Mesendoderm (in vitro differentiated cells): Measurements from ENCODE around the gene GNAL.

ENCODE experiments used
- DNase-seq: peaks from one replicate; pipeline ENCODE4 v3.0.0; 2013
- H2AK5ac ChIP-seq: 2 replicates; pipeline ENCODE4 v1.6.1; 2013; ENCODE audit warnings: low read length, inconsistent platforms
- H2BK120ac ChIP-seq: 2 replicates; pipeline ENCODE4 v1.6.1; 2013; ENCODE audit warnings: low read depth, mild to moderate bottlenecking, low read length, moderate library complexity, mixed read lengths
- H2BK15ac ChIP-seq: replicated peaks from 2 replicates; pipeline ENCODE4 v1.6.1; 2013; ENCODE audit warnings: low read depth, mild to moderate bottlenecking, moderate library complexity
- H2BK5ac ChIP-seq: 2 replicates; pipeline ENCODE4 v1.6.1; 2013; ENCODE audit warnings: low read length, inconsistent platforms
- H3K18ac ChIP-seq: 2 replicates; pipeline ENCODE4 v1.6.1; 2013; ENCODE audit warnings: mild to moderate bottlenecking, low read length, mixed read lengths
- H3K23ac ChIP-seq: one replicate; pipeline ENCODE4 v1.6.1; 2013; ENCODE audit warnings: low read length
- H3K27ac ChIP-seq: 2 replicates; pipeline ENCODE4 v1.5.1; 2013; ENCODE audit warnings: low read depth, mild to moderate bottlenecking, inconsistent platforms, low read length, moderate library complexity
- H3K27me3 ChIP-seq: 2 replicates; pipeline ENCODE4 v1.6.1; 2013; ENCODE audit warnings: low read length, control low read depth, mild to moderate bottlenecking, inconsistent platforms; ENCODE audit not compliant: insufficient read depth, poor library complexity
- H3K36me3 ChIP-seq: 2 replicates; pipeline ENCODE4 v1.6.1; 2013; ENCODE audit warnings: low read length, inconsistent platforms; ENCODE audit not compliant: control insufficient read depth, insufficient read depth
- H3K4ac ChIP-seq: one replicate; pipeline ENCODE4 v1.6.1; 2013; ENCODE audit warnings: low read depth, mild to moderate bottlenecking, low read length, moderate library complexity
- H3K4me1 ChIP-seq: 2 replicates; pipeline ENCODE4 v1.6.1; 2013; ENCODE audit warnings: low read depth, low read length, inconsistent platforms; ENCODE audit not compliant: control insufficient read depth
- H3K4me2 ChIP-seq: 2 replicates; pipeline ENCODE4 v1.6.1; 2013; ENCODE audit warnings: low read length
- H3K4me3 ChIP-seq: 2 replicates; pipeline ENCODE4 v1.5.1; 2013; ENCODE audit warnings: mild to moderate bottlenecking, low read length
- H3K56ac ChIP-seq: one replicate; pipeline ENCODE4 v1.6.1; 2013; ENCODE audit warnings: low read length
- H3K79me1 ChIP-seq: 2 replicates; pipeline ENCODE4 v1.6.1; 2013; ENCODE audit warnings: low read length, inconsistent platforms
- H3K79me2 ChIP-seq: 2 replicates; pipeline ENCODE4 v1.6.1; 2013; ENCODE audit warnings: mild to moderate bottlenecking, low read length; ENCODE audit not compliant: control insufficient read depth, insufficient read depth
- H3K9ac ChIP-seq: 2 replicates; pipeline ENCODE4 v1.6.1; 2013; ENCODE audit warnings: low read length, inconsistent platforms
- H4K5ac ChIP-seq: one replicate; pipeline ENCODE4 v1.6.1; 2013; ENCODE audit warnings: low read length
- H4K8ac ChIP-seq: one replicate; pipeline ENCODE4 v1.6.1; 2013; ENCODE audit warnings: low read depth, mild to moderate bottlenecking, control low read depth, low read length, moderate library complexity
- WGBS: extraction: QIAGEN DNeasy Blood & Tissue Kit; methylation state at CpG from one replicate; pipeline ENCODE4 v1.1.7; 2013; ENCODE audit warnings: low lambda C conversion rate, missing lambda C conversion rate; ENCODE audit not compliant: insufficient coverage; ENCODE audit errors: extremely low coverage; 5-methylcytosine and 5-hydroxymethylcytosine counted together

Gene GNAL

GRCh38 chr18:11902522-11903292 lies 213.6 kb downstream of the GNAL start:
- Histone ChIP-seq H3K4me1 (peaks cover 15% of the 10 kb centered on the region), H3K79me2 (no peaks in the 10 kb centered on the region), H3K56ac (peak overlapping the region; percentile 22), H3K4ac (no peak overlapping the region), H3K27me3 (no peaks in the 10 kb centered on the region), H3K4me2 (no peak overlapping the region), H2BK120ac (no peak overlapping the region), H2AK5ac (no peak overlapping the region), H2BK15ac (no peak overlapping the region), H3K27ac (no peak overlapping the region), H4K8ac (no peak overlapping the region), H3K36me3 (no peaks in the 10 kb centered on the region), H4K5ac (no peak overlapping the region), H3K9ac (peak overlapping the region; percentile 0), H3K4me3 (no peak overlapping the region), H3K18ac (no peak overlapping the region), H2BK5ac (no peak overlapping the region), H3K23ac (no peak overlapping the region), H3K79me1 (no peaks in the 10 kb centered on the region)
- no CpG with 5 or more reads among the region's 7 CpGs for WGBS
- DNase-seq = peak; percentile 75

GRCh38 chr18:11905613-11906012 lies 216.5 kb downstream of the GNAL start:
- H2BK120ac ChIP-seq = no peak overlapping the region
- H3K18ac ChIP-seq = no peak overlapping the region
- H2AK5ac ChIP-seq = no peak overlapping the region
- H2BK5ac ChIP-seq = no peak overlapping the region
- H3K4me3 ChIP-seq = no peak overlapping the region
- no peak overlapping the region for H2BK15ac ChIP-seq
- no peak overlapping the region for H3K4ac ChIP-seq
- no peak overlapping the region for H3K4me2 ChIP-seq
- H3K9ac ChIP-seq = no peak overlapping the region
- H3K79me1 ChIP-seq = no peaks in the 10 kb centered on the region
- no peaks in the 10 kb centered on the region for H3K36me3 ChIP-seq
- no CpG with 5 or more reads among the region's 4 CpGs for WGBS
- H4K8ac ChIP-seq = no peak overlapping the region
- peaks cover 15% of the 10 kb centered on the region for H3K4me1 ChIP-seq
- H3K27ac ChIP-seq = no peak overlapping the region
- H4K5ac ChIP-seq = no peak overlapping the region
- no peaks in the 10 kb centered on the region for H3K27me3 ChIP-seq
- no peaks in the 10 kb centered on the region for H3K79me2 ChIP-seq
- peak overlapping the region; percentile 30 for H3K56ac ChIP-seq
- peak; percentile 31 for DNase-seq
- H3K23ac ChIP-seq = no peak overlapping the region

GRCh38 chr18:11906176-11906575 lies 217.1 kb downstream of the GNAL start:
- Histone ChIP-seq H2BK15ac (no peak overlapping the region), H3K79me2 (no peaks in the 10 kb centered on the region), H3K27me3 (no peaks in the 10 kb centered on the region), H3K4me2 (no peak overlapping the region), H2BK120ac (no peak overlapping the region), H3K4me1 (peaks cover 15% of the 10 kb centered on the region), H3K56ac (no peak overlapping the region), H3K18ac (no peak overlapping the region), H2BK5ac (no peak overlapping the region), H3K4me3 (no peak overlapping the region), H3K9ac (no peak overlapping the region), H3K27ac (no peak overlapping the region), H3K4ac (no peak overlapping the region), H4K8ac (no peak overlapping the region), H4K5ac (no peak overlapping the region), H2AK5ac (no peak overlapping the region), H3K79me1 (no peaks in the 10 kb centered on the region), H3K23ac (no peak overlapping the region), H3K36me3 (no peaks in the 10 kb centered on the region)
- no peak for DNase-seq
- no CpG with 5 or more reads among the region's 1 CpG for WGBS

- H4K8ac ChIP-seq = no peak overlapping the region
- peaks cover 12% of the 10 kb centered on the region for H3K4me1 ChIP-seq
- no peaks in the 10 kb centered on the region for H3K79me1 ChIP-seq
- no peak overlapping the region for H3K27ac ChIP-seq
- no peak overlapping the region for H2BK5ac ChIP-seq
- no peaks in the 10 kb centered on the region for H3K79me2 ChIP-seq
- H2AK5ac ChIP-seq = no peak overlapping the region
- H3K9ac ChIP-seq = peak overlapping the region; percentile 54
- 100% methylated on average over 1 of the region's 20 CpGs for WGBS
- peak overlapping the region; percentile 68 for H3K56ac ChIP-seq
- H4K5ac ChIP-seq = no peak overlapping the region
- H2BK15ac ChIP-seq = no peak overlapping the region
- no peaks in the 10 kb centered on the region for H3K27me3 ChIP-seq
- no peak overlapping the region for H3K4ac ChIP-seq
- H3K4me3 ChIP-seq = no peak overlapping the region
- DNase-seq = peak; percentile 31
- no peaks in the 10 kb centered on the region for H3K36me3 ChIP-seq
- H3K4me2 ChIP-seq = peak overlapping the region; percentile 53
- peak overlapping the region; percentile 86 for H3K18ac ChIP-seq
- H2BK120ac ChIP-seq = no peak overlapping the region
- no peak overlapping the region for H3K23ac ChIP-seq
Observed at GRCh38 chr18:11906926-11907874, 218.1 kb downstream of the GNAL start.

- peak within 1 kb of the TSS; percentile 87 for H3K27ac ChIP-seq
- no peak within 1 kb of the TSS for H3K23ac ChIP-seq
- peak within 1 kb of the TSS; percentile 92 for H3K9ac ChIP-seq
- no peak within 1 kb of the TSS for H2BK5ac ChIP-seq
- H3K79me1 ChIP-seq = no peaks in the 10 kb centered on the region
- no peaks in the 10 kb centered on the region for H3K27me3 ChIP-seq
- H4K5ac ChIP-seq = no peak within 1 kb of the TSS
- WGBS = no CpG with 5 or more reads among the region's 106 CpGs
- no peak within 1 kb of the TSS for H2BK15ac ChIP-seq
- H2BK120ac ChIP-seq = peak within 1 kb of the TSS; percentile 30
- peak within 1 kb of the TSS; percentile 74 for H3K4me3 ChIP-seq
- H3K56ac ChIP-seq = peak within 1 kb of the TSS; percentile 95
- no peaks in the 10 kb centered on the region for H3K36me3 ChIP-seq
- peak within 1 kb of the TSS; percentile 86 for H3K18ac ChIP-seq
- no peaks in the 10 kb centered on the region for H3K79me2 ChIP-seq
- H3K4me2 ChIP-seq = peak within 1 kb of the TSS; percentile 87
- H3K4ac ChIP-seq = peak within 1 kb of the TSS; percentile 83
- no peak within 1 kb of the TSS for H2AK5ac ChIP-seq
- peak; percentile 93 for DNase-seq
- peak within 1 kb of the TSS; percentile 1 for H4K8ac ChIP-seq
- peaks cover 4% of the 10 kb centered on the region for H3K4me1 ChIP-seq
Observed at GRCh38 chr18:11908182-11909060, 219.4 kb downstream of the GNAL start, which contains the start of gene MPPE1. MPPE1 (minus strand) TSS chr18:11908317; CDS start chr18:11897264, 11,053 bp downstream.
